GM21576 (cell line): Measurements from ENCODE around the gene TEKT1.

Experiments
- ATAC-seq: cut with Tn5 transposase; IDR thresholded peaks from one replicate; pipeline ENCODE4 v1.9.1; 2021; ENCODE audit warnings: mild to moderate bottlenecking, moderate library complexity; ENCODE audit not compliant: unreplicated experiment

TEKT1 gene

DNA sequence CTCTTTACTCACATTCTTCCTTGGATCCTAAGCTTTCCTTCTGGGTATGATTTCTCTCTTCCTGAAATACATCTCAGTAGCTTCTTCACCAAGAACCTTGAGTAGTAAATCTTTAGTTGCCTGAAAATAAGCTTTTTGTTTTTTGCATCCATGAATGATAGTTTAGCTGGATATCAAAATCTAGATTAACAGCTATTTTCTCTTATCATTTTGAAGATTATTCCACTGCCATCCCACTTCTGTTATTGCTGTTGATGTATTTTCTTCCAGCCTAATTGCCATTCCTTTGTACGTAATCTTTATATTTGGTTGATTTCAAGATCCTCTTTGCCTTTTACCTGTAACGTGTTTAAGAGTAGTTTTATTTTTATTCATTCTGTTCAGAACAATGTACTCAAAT lies 63.1 kb downstream of the TEKT1 start:
- ATAC-seq, result no peak

DNA sequence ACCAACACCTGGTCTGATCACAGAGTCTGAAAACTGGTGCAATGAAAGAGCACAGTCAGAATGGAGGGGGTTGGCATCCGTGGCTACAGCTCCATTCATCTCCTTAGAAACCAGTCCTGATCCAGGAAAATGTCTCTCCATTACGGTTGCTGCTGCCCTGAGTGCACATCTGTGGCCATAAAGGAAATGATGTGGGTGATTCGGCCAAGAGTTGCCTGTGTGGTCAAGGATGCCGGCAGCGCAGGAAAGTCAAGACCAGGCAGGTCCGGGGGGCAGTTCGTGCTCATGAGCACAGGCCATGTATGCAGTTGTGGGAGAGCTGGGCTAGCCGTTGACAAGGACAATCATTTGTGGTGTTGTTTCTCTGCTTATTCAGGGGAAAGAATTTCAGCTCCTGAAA lies 69.8 kb downstream of the TEKT1 start:
- ATAC-seq, result no peak

DNA sequence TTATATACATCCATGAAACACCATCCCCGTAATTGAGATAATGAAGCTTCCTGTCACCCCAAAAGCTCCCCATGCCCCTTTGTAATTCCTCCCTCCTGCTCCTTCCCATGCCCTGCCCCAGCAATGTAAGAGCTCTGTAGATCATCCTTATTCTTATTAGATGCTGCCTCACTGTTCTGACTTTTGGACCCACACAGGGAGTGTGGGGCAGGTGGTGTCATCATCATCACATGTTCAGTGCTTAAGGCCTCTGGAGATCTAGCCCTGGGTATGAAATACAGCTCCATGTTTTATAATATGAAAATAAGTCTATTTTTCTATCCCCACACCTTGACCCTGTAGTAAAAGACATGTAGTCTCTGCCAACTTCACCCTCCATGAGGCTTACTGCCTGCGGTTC lies 73.8 kb downstream of the TEKT1 start:
- ATAC-seq, result no peak

DNA sequence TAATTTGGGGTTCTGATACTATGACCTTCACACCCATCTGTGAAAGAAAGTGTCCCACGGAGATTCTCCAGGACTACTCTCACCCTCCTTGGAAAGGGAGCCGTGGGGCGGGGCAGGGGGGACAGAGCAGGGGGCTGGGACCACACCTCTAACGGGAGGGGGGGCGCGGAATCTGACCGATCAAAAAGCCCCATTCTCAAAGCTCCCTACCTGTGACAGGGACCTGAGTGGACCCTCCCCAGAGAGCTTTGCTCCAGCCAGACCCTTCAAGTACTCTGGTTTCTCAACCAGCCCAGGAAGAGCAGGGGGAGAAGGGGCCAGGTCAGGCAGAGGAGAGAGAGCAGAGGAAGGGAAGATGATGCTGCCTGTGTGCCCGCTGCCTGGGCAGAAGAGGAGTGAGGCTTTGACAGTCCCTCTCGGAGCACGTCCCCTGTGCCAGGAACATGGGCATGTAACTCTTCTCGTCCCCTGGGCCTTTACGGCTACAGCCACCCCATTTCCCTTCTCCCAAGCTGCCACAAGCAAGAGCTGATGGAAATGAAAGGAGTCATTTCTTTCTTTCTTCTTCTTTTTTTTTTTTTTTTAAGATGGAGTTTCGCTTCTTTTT lies 75.0 kb downstream of the TEKT1 start:
- no peak for ATAC-seq

DNA sequence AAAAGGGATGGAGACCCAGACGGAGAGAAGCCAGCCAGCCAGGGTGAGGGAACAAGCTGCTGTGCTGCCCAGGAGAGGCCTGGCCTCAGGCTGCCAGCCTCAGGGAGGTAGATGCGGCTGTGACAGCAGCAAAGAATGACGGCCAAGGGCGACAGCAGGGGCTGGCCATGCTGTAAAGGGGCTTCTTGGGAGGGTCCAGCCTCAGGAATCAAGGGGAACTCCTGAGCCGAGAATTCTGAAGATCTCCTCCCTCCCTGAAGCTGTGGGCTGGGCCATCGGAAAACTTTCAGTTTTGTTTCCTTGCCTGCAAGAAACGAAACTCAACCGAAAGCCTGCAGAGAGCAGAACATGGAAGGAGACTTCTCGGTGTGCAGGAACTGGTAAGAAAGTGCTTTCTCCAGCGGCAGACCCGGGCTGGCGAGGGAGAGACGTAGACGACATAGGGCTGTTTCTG lies 75.8 kb downstream of the TEKT1 start, which contains the start of gene XAF1:
TSS of gene XAF1 (plus strand) at position 316 of the 454 bp plus-strand sequence. CDS start at position 349, 33 bp downstream.
- ATAC-seq, result no peak

DNA sequence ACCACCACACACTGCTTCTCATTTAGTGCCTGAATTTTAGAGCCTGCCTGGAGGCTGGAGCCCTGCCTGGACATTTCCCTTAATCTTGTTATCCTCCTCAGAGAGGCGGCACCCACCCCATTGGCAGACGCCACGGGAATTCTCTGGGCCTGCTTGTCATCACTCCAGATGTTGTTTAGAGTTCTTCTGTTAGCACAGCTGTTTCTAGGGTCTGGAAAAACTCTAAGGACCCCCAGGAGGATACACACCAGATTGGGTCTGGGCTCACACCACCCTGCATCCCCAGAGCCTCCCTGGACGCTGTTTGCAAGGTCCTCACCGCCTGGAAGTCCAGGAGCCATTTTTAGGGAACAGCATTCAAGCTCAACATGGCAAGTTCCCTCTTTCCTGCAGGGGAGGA lies 76.2 kb downstream of the TEKT1 start:
- no peak for ATAC-seq

- no peak for ATAC-seq
Measured at GRCh38 chr17:6753546-6753945, 78.0 kb downstream of the TEKT1 start.

DNA sequence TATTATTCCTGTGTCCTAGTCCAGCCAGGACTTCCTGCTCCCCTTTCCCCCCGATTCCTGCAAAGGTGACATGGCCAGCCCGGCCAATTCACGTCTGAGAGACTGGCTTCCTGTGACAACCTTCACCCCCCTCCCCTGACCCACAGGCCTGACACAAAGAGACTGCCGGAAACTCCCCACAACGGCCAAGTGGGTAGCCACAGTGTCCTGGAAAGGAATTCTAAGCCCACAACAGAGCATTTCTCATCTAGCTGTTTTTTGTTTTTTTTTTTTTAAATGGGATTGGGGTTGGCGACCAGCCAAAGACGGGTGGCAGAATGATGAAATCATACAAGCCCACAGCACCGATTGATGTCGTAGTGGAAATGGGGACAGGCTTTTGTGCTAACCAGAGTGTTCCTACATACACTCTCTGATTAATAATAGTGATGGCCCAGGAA lies 78.5 kb downstream of the TEKT1 start:
- no peak for ATAC-seq

DNA sequence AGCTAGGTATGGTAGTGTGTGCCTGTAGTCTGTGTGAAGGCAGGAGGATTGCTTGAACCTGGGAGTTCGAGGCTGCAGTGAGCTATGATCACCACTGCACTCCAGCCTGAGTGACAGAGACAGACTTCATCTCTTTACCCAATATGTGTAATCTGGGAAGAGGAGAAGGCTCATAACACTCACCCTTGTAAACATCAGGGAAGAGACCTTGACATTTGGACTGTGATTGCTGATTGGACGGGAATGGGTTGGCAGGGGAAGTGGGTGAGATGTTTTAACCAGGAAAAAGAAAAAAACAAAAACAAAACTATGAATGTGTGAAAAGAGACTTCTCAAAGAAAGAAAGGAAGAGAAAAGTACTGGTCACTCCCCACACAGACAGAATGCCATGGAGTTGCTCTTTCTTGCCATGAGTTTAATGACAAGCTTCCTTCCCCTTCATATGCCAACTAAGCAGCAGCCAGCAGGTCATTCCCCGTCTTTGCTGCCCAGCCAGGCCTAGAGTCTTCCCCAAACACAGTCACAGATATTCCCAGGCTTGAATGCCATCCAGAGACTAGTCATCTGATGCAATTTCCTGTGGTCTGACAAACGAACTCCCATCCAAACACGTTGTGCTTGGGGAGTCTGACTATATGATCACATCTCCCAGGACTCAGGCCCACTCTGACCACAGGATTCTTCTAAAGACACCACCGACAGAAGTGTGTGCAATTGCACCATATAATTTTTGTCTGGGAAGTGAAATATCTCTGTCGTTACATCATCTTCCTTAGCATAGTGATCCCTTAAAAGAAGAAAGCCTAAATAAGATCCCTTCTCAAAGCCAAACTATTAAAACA lies 79.2 kb downstream of the TEKT1 start:
- no peak for ATAC-seq

DNA sequence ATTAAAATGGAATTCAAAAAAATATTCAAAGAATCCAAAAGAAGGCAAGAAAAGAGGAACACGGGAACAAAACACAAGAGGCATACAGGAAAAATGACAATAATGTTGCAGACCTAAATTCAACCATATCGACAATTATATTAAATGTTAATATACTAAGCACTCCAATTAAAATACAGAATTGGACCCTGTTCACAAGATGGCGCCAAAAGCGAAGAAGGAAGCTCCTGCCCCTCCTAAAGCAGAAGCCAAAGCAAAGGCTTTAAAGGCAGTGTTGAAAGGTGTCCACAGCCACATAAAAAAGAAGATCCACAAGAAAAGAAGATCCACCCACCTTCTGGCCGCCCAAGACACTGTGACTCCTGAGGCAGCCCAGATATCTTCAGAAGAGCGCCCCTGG lies 82.0 kb downstream of the TEKT1 start:
- no peak for ATAC-seq

GRCh38 chr17:6748617-6749016 lies 82.9 kb downstream of the TEKT1 start:
- no peak for ATAC-seq
